Endothelial cell (in vitro differentiated cells): ENCODE measurements around the gene CMIP. TPM values are rescaled to one million over a fixed set of nuclear protein-coding genes. Genes with fewer than 3 reads are reported as not detected.

Experiments used
- DNase-seq: peaks from one replicate; pipeline ENCODE4 v3.0.0; 2021; ENCODE audit warnings: low spot score
- H3K27ac Mint-ChIP-seq: one replicate; pipeline ENCODE4 v1.8.0; 2021; ENCODE audit warnings: mixed read lengths, inconsistent platforms; ENCODE audit not compliant: unreplicated experiment
- H3K27me3 Mint-ChIP-seq: one replicate; pipeline ENCODE4 v1.8.0; 2021; ENCODE audit warnings: mild to moderate bottlenecking, moderate library complexity, mixed read lengths, inconsistent platforms; ENCODE audit not compliant: unreplicated experiment
- H3K36me3 Mint-ChIP-seq: one replicate; pipeline ENCODE4 v1.8.0; 2021; ENCODE audit warnings: mild to moderate bottlenecking, low read depth, mixed read lengths, inconsistent platforms; ENCODE audit not compliant: unreplicated experiment
- H3K4me1 Mint-ChIP-seq: one replicate; pipeline ENCODE4 v1.8.0; 2021; ENCODE audit warnings: mild to moderate bottlenecking, mixed read lengths, inconsistent platforms; ENCODE audit not compliant: unreplicated experiment
- H3K4me3 Mint-ChIP-seq: one replicate; pipeline ENCODE4 v1.8.0; 2021; ENCODE audit warnings: mild to moderate bottlenecking, mixed read lengths, inconsistent platforms; ENCODE audit not compliant: unreplicated experiment
- H3K9me3 Mint-ChIP-seq: one replicate; pipeline ENCODE4 v1.8.0; 2021; ENCODE audit warnings: mixed read lengths, inconsistent platforms; ENCODE audit not compliant: unreplicated experiment
- CTCF ChIP-seq: fragments of 200-600 bp; sonication (generic); IDR thresholded peaks from one replicate; pipeline ENCODE4 v1.5.0; 2021; ENCODE audit warnings: antibody characterized with exemption; ENCODE audit not compliant: unreplicated experiment
- total RNA-seq: library from RNA; stranded (reverse); fragmentation: NEBNext Ultra II Directional; extraction: Animal tissue kit (Norgen Biotek cat#: 25700); gene quantifications from one replicate; pipeline ENCODE4 v1.2.1, GENCODE V29; 2021; ENCODE audit not compliant: unreplicated experiment

Gene CMIP
- total RNA-seq, 1 donor from 2014 or later = 98.9 TPM

DNA sequence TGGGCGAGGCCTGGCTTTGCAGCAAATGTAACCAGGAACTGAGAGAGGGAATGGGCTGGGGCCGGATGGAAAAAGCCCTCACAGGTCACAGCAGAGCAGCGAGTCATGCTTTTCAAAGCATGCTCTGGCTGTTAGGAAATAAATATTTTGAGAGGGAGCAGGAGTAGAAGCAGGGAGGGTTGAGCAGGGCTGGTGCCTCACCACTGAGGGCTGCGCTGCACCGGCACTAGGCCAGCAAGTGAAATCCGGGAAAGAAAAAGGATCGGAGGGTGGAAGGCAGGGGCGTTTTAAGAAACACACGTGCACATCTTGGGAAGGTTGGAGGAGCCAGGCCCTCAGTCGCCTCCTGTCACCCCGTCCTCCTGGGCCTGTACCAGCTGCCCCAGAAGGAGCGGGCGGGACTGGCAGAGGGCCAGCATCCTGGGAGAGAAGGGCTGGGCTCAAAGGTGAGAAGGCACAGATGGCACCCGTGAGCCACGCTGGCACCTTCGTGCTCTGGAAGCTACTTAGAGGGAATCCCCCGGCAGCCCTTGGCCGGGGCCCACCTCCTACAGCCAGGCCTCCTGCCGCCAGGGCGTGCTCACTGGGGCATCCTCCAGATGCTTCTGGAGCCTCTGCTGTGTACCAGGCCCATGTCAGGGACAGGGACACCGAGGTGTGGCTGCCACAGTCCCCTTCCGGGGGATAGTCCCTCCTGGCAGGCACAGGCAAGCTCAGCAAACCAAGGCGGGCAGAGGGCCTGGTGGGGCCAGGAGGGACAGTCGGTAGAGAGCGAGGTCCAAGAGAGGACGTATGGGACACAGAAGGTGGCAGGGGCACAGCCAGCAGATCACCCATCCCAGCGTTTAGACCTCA is 263.0 kb downstream of the CMIP start:
- peak overlapping the region; percentile 39 for H3K4me3 Mint-ChIP-seq
- peaks cover 21% of the 10 kb centered on the region for H3K27me3 Mint-ChIP-seq
- no peaks in the 10 kb centered on the region for H3K9me3 Mint-ChIP-seq
- peaks cover 8% of the 10 kb centered on the region for H3K4me1 Mint-ChIP-seq
- peak overlapping the region; percentile 5 for H3K27ac Mint-ChIP-seq
- DNase-seq = no peak
- peaks cover 42% of the 10 kb centered on the region for H3K36me3 Mint-ChIP-seq
- no peak for TF ChIP-seq CTCF

- H3K27ac Mint-ChIP-seq = no peak overlapping the region
- H3K27me3 Mint-ChIP-seq = peaks cover 21% of the 10 kb centered on the region
- H3K36me3 Mint-ChIP-seq = peaks cover 34% of the 10 kb centered on the region
- peaks cover under 1% of the 10 kb centered on the region for H3K4me1 Mint-ChIP-seq
- no peaks in the 10 kb centered on the region for H3K9me3 Mint-ChIP-seq
- no peak for TF ChIP-seq CTCF
- DNase-seq = no peak
- H3K4me3 Mint-ChIP-seq = no peak overlapping the region
These were observed 263.8 kb downstream of the CMIP start for GRCh38 chr16:81708266-81709015.

- TF ChIP-seq CTCF = no peak
These were observed 264.6 kb downstream of the CMIP start for GRCh38 chr16:81709016-81709900.

DNA sequence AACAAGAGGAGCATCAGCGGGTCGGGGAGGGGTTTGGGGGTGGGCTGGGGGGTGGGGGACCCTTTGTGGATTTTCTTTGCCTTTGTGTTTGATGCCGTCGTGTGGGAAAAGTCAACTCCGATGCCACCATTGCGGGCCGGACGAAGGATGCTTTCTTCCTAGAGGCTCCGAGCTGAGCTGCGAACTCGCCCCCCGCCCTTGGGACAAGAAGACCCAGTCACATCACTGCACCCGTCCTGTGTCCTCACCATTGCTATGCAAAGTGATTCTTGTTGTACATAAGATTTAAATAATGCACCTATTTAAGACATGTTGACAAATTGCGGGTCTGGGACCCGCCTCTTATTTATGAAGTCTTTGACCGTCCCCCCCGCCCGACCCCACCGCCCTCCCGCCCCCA is 265.4 kb downstream of the CMIP start:
- Mint-ChIP-seq H3K27me3 (peaks cover 21% of the 10 kb centered on the region), H3K27ac (no peak overlapping the region)

More at GRCh38 chr16:81709016-81709900, 264.6 kb downstream of the CMIP start:
- H3K27me3 Mint-ChIP-seq = peaks cover 21% of the 10 kb centered on the region
- no peak overlapping the region for H3K27ac Mint-ChIP-seq
- no peaks in the 10 kb centered on the region for H3K4me1 Mint-ChIP-seq
- no peaks in the 10 kb centered on the region for H3K9me3 Mint-ChIP-seq
- H3K36me3 Mint-ChIP-seq = peaks cover 31% of the 10 kb centered on the region
- no peak overlapping the region for H3K4me3 Mint-ChIP-seq
- no peak for DNase-seq

More for the DNA sequence above, 265.4 kb downstream of the CMIP start:
- no peak for DNase-seq
- TF ChIP-seq CTCF = no peak
- Mint-ChIP-seq H3K36me3 (peaks cover 31% of the 10 kb centered on the region), H3K4me1 (no peaks in the 10 kb centered on the region), H3K9me3 (no peaks in the 10 kb centered on the region), H3K4me3 (no peak overlapping the region)
